Epithelial cell of proximal tubule (primary cell): ENCODE results near the gene CCDC149. TPM values are rescaled to one million over a fixed set of nuclear protein-coding genes. Genes with fewer than 3 reads are reported as not detected.

Experiments used
- DNase-seq: peaks from one replicate; pipeline ENCODE4 v3.0.0-alpha.2; 2011; ENCODE audit warnings: low read depth
- H3K4me3 ChIP-seq: 2 replicates; pipeline ENCODE4 v1.5.1; 2011; ENCODE audit warnings: low read depth, mild to moderate bottlenecking, low read length
- CTCF ChIP-seq: conservative IDR thresholded peaks from 2 replicates; pipeline ENCODE4 v1.5.1; 2012; ENCODE audit warnings: low read depth, mild to moderate bottlenecking, low read length
- total RNA-seq: library from RNA; depleted of rRNA; stranded (reverse); fragments of >200 nt; gene quantifications from 2 replicates; pipeline ENCODE4 v1.2.3, GENCODE V29; 2015

The CCDC149 gene
- total RNA-seq, 1 donor from 2014 or later, result 2.8 TPM

GRCh38 chr4:24840826-24841543, 71.9 kb downstream of the CCDC149 start:
- no peak overlapping the region for H3K4me3 ChIP-seq
- peak; percentile 57 for DNase-seq
- peak; percentile 23 for TF ChIP-seq CTCF

- DNase-seq, result no peak
- no peak overlapping the region for H3K4me3 ChIP-seq
- TF ChIP-seq CTCF, result no peak
Measured at GRCh38 chr4:24840362-24840761, 72.5 kb downstream of the CCDC149 start.

GRCh38 chr4:24837781-24838180, 75.1 kb downstream of the CCDC149 start:
- no peak for TF ChIP-seq CTCF
- no peak overlapping the region for H3K4me3 ChIP-seq
- DNase-seq, result no peak

GRCh38 chr4:24837336-24837735, 75.5 kb downstream of the CCDC149 start:
- TF ChIP-seq CTCF, result no peak
- DNase-seq, result no peak

GRCh38 chr4:24836661-24837242, 76.1 kb downstream of the CCDC149 start:
- no peak for TF ChIP-seq CTCF
- no peak overlapping the region for H3K4me3 ChIP-seq
- DNase-seq, result no peak

More at GRCh38 chr4:24837336-24837735, 75.5 kb downstream of the CCDC149 start:
- H3K4me3 ChIP-seq, result no peak overlapping the region

- TF ChIP-seq CTCF, result no peak
- no peak overlapping the region for H3K4me3 ChIP-seq
Measured at GRCh38 chr4:24835696-24836095, 77.1 kb downstream of the CCDC149 start.

GRCh38 chr4:24831637-24832036, 81.2 kb downstream of the CCDC149 start:
- no peak overlapping the region for H3K4me3 ChIP-seq
- no peak for TF ChIP-seq CTCF
- no peak for DNase-seq

More at GRCh38 chr4:24835696-24836095, 77.1 kb downstream of the CCDC149 start:
- DNase-seq, result no peak
